ENCODE measurements around the gene MLLT10. TPM values are rescaled to one million over a fixed set of nuclear protein-coding genes. Genes with fewer than 3 reads are reported as not detected.

The MLLT10 gene
- total and polyA plus RNA-seq, 4 donors: 20.6 to 97.8 (median 35.7) TPM

- H3K27me3 ChIP-seq (ENCODE audit: control insufficient read depth in 3 of 3, insufficient read depth in 3 of 3, low read length in 2 of 3): no peaks in the 10 kb centered on the region
- H3K27ac ChIP-seq (ENCODE audit: low read depth in 1 of 2, low read length in 1 of 2): no peak overlapping the region
- peaks cover 0 to 7% (median 3%) of the 10 kb centered on the region in 4 donors for H3K36me3 ChIP-seq (ENCODE audit: control insufficient read depth in 4 of 4, insufficient read depth in 4 of 4, low read length in 4 of 4)
- 38 to 39% methylated on average over 13 of the region's 13 CpGs for WGBS, 2 donors
- DNase-seq (peak in 2 of 3 donors; percentile 52 to 59), ATAC-seq (ENCODE audit: insufficient read depth, low FRiP score) (no peak)
- no peak overlapping the region for H3K4me3 ChIP-seq
- H3K9me3 ChIP-seq (ENCODE audit: control insufficient read depth in 4 of 4, insufficient read depth in 3 of 4, low read length in 3 of 4): no peaks in the 10 kb centered on the region
- H3K4me1 ChIP-seq (ENCODE audit: control insufficient read depth in 5 of 5, insufficient read depth in 5 of 5, low read length in 5 of 5): peaks cover 0 to 54% (median 11%) of the 10 kb centered on the region in 5 donors
- no peak overlapping the region for H3K9ac ChIP-seq (ENCODE audit: insufficient read depth in 1 of 2, low read length in 2 of 2)
- TF ChIP-seq CTCF (IDR thresholded peaks at IDR 0.05; ENCODE audit: control extremely low read depth, extremely low read depth): no peak
Measured at GRCh38 chr10:21727452-21728168, 193.6 kb downstream of the MLLT10 start.

GRCh38 chr10:21728618-21729017, 194.6 kb downstream of the MLLT10 start:
- Histone ChIP-seq H3K36me3 (ENCODE audit: control insufficient read depth in 4 of 4, insufficient read depth in 4 of 4, low read length in 4 of 4) (peaks cover under 1 to 15% (median 4%) of the 10 kb centered on the region in 4 donors), H3K4me3 (no peak overlapping the region), H3K9ac (ENCODE audit: insufficient read depth in 1 of 2, low read length in 2 of 2) (no peak overlapping the region), H3K27ac (ENCODE audit: low read depth in 1 of 2, low read length in 1 of 2) (no peak overlapping the region), H3K9me3 (ENCODE audit: control insufficient read depth in 4 of 4, insufficient read depth in 3 of 4, low read length in 3 of 4) (no peaks in the 10 kb centered on the region), H3K4me1 (ENCODE audit: control insufficient read depth in 5 of 5, insufficient read depth in 5 of 5, low read length in 5 of 5) (peaks cover 0 to 46% (median 13%) of the 10 kb centered on the region in 5 donors), H3K27me3 (ENCODE audit: control insufficient read depth in 3 of 3, insufficient read depth in 3 of 3, low read length in 2 of 3) (no peaks in the 10 kb centered on the region)
- 95 to 96% methylated on average over 3 of the region's 3 CpGs for WGBS, 2 donors
- TF ChIP-seq CTCF (IDR thresholded peaks at IDR 0.05; ENCODE audit: control extremely low read depth, extremely low read depth): no peak
- no peak for ATAC-seq (ENCODE audit: insufficient read depth, low FRiP score)
- DNase-seq: no peak

DNA sequence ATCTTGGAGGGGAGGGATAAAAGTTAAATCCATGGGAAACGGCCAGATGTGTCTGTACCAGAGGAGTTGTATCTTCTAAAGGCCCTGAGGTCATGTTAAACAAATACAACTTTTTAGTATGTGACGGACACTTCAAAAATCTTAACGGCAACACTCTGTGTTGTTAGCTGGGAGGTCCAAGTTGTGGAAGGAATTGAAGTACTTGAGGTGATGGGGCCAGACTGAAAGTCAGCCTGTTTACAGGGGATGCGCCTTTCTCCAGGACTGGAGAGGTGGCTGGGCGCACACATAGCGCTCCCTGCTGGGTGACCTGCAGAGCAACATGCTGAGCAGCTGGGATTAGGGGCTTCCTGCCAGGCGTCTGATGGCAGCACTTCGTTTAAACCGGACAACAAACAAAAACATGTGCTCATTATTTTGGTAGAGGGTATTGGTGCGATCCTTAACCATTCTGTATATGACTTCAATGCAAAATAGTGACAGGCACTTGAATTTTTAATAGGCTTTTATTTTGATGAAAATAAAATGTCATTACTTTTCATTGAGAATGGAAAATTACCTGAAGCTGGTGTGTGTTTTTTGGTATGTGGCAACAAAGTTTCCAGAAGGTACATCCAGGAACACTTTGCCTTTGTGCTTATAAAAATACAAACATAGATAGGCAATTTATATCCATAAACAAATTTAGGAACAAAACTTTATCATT, 198.2 kb downstream of the MLLT10 start:
- 29 to 48% methylated on average over 10 of the region's 10 CpGs for WGBS, 2 donors
- Histone ChIP-seq H3K4me3 (no peak overlapping the region), H3K27ac (ENCODE audit: low read depth in 1 of 2, low read length in 1 of 2) (no peak overlapping the region), H3K27me3 (ENCODE audit: control insufficient read depth in 3 of 3, insufficient read depth in 3 of 3, low read length in 2 of 3) (no peaks in the 10 kb centered on the region), H3K36me3 (ENCODE audit: control insufficient read depth in 4 of 4, insufficient read depth in 4 of 4, low read length in 4 of 4) (peaks cover 6 to 37% (median 17%) of the 10 kb centered on the region in 4 donors), H3K4me1 (ENCODE audit: control insufficient read depth in 5 of 5, insufficient read depth in 5 of 5, low read length in 5 of 5) (peaks cover 0 to 22% (median 6%) of the 10 kb centered on the region in 5 donors), H3K9me3 (ENCODE audit: control insufficient read depth in 4 of 4, insufficient read depth in 3 of 4, low read length in 3 of 4) (no peaks in the 10 kb centered on the region), H3K9ac (ENCODE audit: insufficient read depth in 1 of 2, low read length in 2 of 2) (no peak overlapping the region)
- TF ChIP-seq CTCF (IDR thresholded peaks at IDR 0.05; ENCODE audit: control extremely low read depth, extremely low read depth): peak; percentile 33
- ATAC-seq (ENCODE audit: insufficient read depth, low FRiP score) (no peak), DNase-seq (peak; percentile 92 to 95 (median 92))

Data from lung (tissue), 12 donors.